AG09319 (cell line): ENCODE measurements around the gene PDLIM4.

ENCODE experiments used
- DNase-seq: peaks from one replicate; pipeline ENCODE4 v3.0.0-alpha.2; 2010; ENCODE audit warnings: low read depth; ENCODE audit errors: extremely low read depth
- CTCF ChIP-seq: IDR thresholded peaks from 2 replicates; pipeline ENCODE4 v1.5.1; 2011; ENCODE audit warnings: low read depth, mild to moderate bottlenecking, inconsistent platforms, low read length, moderate library complexity

PDLIM4 gene

GRCh38 chr5:132265336-132266030 lies 8.0 kb downstream of the PDLIM4 start:
- TF ChIP-seq CTCF: no peak
- peak; percentile 89 for DNase-seq

- no peak for TF ChIP-seq CTCF
- DNase-seq: no peak
Observed at GRCh38 chr5:132266031-132266835, 8.7 kb downstream of the PDLIM4 start.

GRCh38 chr5:132266836-132267160 lies 9.3 kb downstream of the PDLIM4 start:
- no peak for TF ChIP-seq CTCF
- DNase-seq: no peak

GRCh38 chr5:132267166-132267739 lies 9.8 kb downstream of the PDLIM4 start:
- no peak for TF ChIP-seq CTCF
- no peak for DNase-seq

- TF ChIP-seq CTCF: no peak
- no peak for DNase-seq
Observed at GRCh38 chr5:132267931-132268768, 10.7 kb downstream of the PDLIM4 start.

- peak; percentile 72 for DNase-seq
- no peak for TF ChIP-seq CTCF
Observed at GRCh38 chr5:132268769-132269551, 11.5 kb downstream of the PDLIM4 start.
